Measurements from ENCODE around the gene RABGAP1. TPM values are rescaled to one million over a fixed set of nuclear protein-coding genes. Genes with fewer than 3 reads are reported as not detected.

Gene RABGAP1
- total and polyA plus RNA-seq, 2 experiments from 2014 or later: 8.5 to 33.9 TPM

- DNase-seq (ENCODE audit: low spot score) (no peak), ATAC-seq (no peak)
- Histone ChIP-seq H3K79me2 (replicated peaks; ENCODE audit: insufficient read depth) (no peaks in the 10 kb centered on the region), H4K20me1 (replicated peaks; ENCODE audit: insufficient read depth) (no peaks in the 10 kb centered on the region; the same call in 1 of the 2 replicates), H3K27me3 (ENCODE audit: insufficient read depth) (no peaks in the 10 kb centered on the region), H3K27ac (ENCODE audit: low read depth) (peak overlapping the region; percentile 36), H3K4me1 (ENCODE audit: insufficient read depth) (peaks cover 52% of the 10 kb centered on the region), H3K4me3 (peak overlapping the region; percentile 6; the same call in 1 of the 2 replicates), H3F3A (replicated peaks; ENCODE audit: low read depth) (no peaks in the 10 kb centered on the region), H3K36me3 (ENCODE audit: insufficient read depth) (peaks cover 4% of the 10 kb centered on the region; the same call in 1 of the 2 replicates), H2AFZ (no peak overlapping the region), H3K9me2 (ENCODE audit: insufficient read depth) (no peaks in the 10 kb centered on the region), H3K4me2 (peak overlapping the region; percentile 45)
- Mint-ChIP-seq H3K4me3 (no peak overlapping the region), H3K27ac (no peak overlapping the region), H3K9me3 (no peaks in the 10 kb centered on the region), H3K36me3 (ENCODE audit: low read depth) (peaks cover 36% of the 10 kb centered on the region), H3K4me1 (peaks cover 66% of the 10 kb centered on the region), H3K27me3 (ENCODE audit: insufficient read depth, low read depth, poor library complexity) (no peaks in the 10 kb centered on the region)
- TF ChIP-seq, protein P1, sequence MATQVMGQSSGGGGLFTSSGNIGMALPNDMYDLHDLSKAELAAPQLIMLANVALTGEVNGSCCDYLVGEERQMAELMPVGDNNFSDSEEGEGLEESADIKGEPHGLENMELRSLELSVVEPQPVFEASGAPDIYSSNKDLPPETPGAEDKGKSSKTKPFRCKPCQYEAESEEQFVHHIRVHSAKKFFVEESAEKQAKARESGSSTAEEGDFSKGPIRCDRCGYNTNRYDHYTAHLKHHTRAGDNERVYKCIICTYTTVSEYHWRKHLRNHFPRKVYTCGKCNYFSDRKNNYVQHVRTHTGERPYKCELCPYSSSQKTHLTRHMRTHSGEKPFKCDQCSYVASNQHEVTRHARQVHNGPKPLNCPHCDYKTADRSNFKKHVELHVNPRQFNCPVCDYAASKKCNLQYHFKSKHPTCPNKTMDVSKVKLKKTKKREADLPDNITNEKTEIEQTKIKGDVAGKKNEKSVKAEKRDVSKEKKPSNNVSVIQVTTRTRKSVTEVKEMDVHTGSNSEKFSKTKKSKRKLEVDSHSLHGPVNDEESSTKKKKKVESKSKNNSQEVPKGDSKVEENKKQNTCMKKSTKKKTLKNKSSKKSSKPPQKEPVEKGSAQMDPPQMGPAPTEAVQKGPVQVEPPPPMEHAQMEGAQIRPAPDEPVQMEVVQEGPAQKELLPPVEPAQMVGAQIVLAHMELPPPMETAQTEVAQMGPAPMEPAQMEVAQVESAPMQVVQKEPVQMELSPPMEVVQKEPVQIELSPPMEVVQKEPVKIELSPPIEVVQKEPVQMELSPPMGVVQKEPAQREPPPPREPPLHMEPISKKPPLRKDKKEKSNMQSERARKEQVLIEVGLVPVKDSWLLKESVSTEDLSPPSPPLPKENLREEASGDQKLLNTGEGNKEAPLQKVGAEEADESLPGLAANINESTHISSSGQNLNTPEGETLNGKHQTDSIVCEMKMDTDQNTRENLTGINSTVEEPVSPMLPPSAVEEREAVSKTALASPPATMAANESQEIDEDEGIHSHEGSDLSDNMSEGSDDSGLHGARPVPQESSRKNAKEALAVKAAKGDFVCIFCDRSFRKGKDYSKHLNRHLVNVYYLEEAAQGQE (IDR thresholded peaks at IDR 0.05; ENCODE audit: unreplicated experiment): no peak
- TF ChIP-seq JUNB (IDR thresholded peaks at IDR 0.05; ENCODE audit: unreplicated experiment) (no peak), EZH2 (IDR thresholded peaks at IDR 0.05; ENCODE audit: low read depth, unreplicated experiment) (no peak), ZNF331 (CRISPR knock-in tag; IDR thresholded peaks at IDR 0.05; ENCODE audit: low read depth) (no peak), CREB1 (CRISPR knock-in tag; IDR thresholded peaks at IDR 0.05; ENCODE audit: low read depth) (no peak)
- TF ChIP-seq, protein P2, sequence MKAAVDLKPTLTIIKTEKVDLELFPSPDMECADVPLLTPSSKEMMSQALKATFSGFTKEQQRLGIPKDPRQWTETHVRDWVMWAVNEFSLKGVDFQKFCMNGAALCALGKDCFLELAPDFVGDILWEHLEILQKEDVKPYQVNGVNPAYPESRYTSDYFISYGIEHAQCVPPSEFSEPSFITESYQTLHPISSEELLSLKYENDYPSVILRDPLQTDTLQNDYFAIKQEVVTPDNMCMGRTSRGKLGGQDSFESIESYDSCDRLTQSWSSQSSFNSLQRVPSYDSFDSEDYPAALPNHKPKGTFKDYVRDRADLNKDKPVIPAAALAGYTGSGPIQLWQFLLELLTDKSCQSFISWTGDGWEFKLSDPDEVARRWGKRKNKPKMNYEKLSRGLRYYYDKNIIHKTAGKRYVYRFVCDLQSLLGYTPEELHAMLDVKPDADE (IDR thresholded peaks at IDR 0.05): no peak
- TF ChIP-seq, protein P3, sequence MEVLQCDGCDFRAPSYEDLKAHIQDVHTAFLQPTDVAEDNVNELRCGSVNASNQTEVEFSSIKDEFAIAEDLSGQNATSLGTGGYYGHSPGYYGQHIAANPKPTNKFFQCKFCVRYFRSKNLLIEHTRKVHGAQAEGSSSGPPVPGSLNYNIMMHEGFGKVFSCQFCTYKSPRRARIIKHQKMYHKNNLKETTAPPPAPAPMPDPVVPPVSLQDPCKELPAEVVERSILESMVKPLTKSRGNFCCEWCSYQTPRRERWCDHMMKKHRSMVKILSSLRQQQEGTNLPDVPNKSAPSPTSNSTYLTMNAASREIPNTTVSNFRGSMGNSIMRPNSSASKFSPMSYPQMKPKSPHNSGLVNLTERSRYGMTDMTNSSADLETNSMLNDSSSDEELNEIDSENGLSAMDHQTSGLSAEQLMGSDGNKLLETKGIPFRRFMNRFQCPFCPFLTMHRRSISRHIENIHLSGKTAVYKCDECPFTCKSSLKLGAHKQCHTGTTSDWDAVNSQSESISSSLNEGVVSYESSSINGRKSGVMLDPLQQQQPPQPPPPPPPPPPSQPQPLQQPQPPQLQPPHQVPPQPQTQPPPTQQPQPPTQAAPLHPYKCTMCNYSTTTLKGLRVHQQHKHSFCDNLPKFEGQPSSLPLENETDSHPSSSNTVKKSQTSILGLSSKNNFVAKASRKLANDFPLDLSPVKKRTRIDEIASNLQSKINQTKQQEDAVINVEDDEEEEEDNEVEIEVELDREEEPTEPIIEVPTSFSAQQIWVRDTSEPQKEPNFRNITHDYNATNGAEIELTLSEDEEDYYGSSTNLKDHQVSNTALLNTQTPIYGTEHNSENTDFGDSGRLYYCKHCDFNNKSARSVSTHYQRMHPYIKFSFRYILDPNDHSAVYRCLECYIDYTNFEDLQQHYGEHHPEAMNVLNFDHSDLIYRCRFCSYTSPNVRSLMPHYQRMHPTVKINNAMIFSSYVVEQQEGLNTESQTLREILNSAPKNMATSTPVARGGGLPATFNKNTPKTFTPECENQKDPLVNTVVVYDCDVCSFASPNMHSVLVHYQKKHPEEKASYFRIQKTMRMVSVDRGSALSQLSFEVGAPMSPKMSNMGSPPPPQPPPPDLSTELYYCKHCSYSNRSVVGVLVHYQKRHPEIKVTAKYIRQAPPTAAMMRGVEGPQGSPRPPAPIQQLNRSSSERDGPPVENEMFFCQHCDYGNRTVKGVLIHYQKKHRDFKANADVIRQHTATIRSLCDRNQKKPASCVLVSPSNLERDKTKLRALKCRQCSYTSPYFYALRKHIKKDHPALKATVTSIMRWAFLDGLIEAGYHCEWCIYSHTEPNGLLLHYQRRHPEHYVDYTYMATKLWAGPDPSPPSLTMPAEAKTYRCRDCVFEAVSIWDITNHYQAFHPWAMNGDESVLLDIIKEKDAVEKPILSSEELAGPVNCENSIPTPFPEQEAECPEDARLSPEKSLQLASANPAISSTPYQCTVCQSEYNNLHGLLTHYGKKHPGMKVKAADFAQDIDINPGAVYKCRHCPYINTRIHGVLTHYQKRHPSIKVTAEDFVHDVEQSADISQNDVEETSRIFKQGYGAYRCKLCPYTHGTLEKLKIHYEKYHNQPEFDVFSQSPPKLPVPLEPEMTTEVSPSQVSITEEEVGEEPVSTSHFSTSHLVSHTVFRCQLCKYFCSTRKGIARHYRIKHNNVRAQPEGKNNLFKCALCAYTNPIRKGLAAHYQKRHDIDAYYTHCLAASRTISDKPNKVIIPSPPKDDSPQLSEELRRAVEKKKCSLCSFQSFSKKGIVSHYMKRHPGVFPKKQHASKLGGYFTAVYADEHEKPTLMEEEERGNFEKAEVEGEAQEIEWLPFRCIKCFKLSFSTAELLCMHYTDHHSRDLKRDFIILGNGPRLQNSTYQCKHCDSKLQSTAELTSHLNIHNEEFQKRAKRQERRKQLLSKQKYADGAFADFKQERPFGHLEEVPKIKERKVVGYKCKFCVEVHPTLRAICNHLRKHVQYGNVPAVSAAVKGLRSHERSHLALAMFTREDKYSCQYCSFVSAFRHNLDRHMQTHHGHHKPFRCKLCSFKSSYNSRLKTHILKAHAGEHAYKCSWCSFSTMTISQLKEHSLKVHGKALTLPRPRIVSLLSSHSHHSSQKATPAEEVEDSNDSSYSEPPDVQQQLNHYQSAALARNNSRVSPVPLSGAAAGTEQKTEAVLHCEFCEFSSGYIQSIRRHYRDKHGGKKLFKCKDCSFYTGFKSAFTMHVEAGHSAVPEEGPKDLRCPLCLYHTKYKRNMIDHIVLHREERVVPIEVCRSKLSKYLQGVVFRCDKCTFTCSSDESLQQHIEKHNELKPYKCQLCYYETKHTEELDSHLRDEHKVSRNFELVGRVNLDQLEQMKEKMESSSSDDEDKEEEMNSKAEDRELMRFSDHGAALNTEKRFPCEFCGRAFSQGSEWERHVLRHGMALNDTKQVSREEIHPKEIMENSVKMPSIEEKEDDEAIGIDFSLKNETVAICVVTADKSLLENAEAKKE (CRISPR knock-in tag; IDR thresholded peaks at IDR 0.05): no peak
Observed at GRCh38 chr9:123073991-123074422, 133.2 kb downstream of the RABGAP1 start.

All from GM23338 (cell line).